Upper lobe of left lung (tissue), 6 donors: ENCODE measurements around the gene NT5C2. TPM values are rescaled to one million over a fixed set of nuclear protein-coding genes. Genes with fewer than 3 reads are reported as not detected.
"Not testable (repeated sequence)": the region's sequence is repeated elsewhere in the genome, so short reads cannot be mapped to it uniquely, and the experiment has no call there.

Source experiments
- ATAC-seq, 2 donors: fragments of 200-7000 bp; cut with Tn5 transposase; one replicate each; pipeline ENCODE4 v1.9.1; 2022; ENCODE audit warnings: mild to moderate bottlenecking in 2 of 2, moderate library complexity in 2 of 2; ENCODE audit not compliant: low FRiP score in 2 of 2
- DNase-seq, 2 donors: peaks; one replicate each; pipeline ENCODE4 v3.0.0-alpha.2; 2019 to 2020
- H3K27ac ChIP-seq, 4 donors: fragments of 200-600 bp; sonication (generic); one replicate each; pipeline ENCODE4 v1.5.1; 2016 to 2019
- H3K27me3 ChIP-seq, 4 donors: fragments of 200-600 bp; sonication (generic); one replicate each; pipeline ENCODE4 v1.5.1; 2017 to 2019
- H3K36me3 ChIP-seq, 4 donors: fragments of 200-600 bp; sonication (generic); one replicate each; pipeline ENCODE4 v1.5.1; 2016 to 2019
- H3K4me1 ChIP-seq, 4 donors: fragments of 200-600 bp; sonication (generic); one replicate each; pipeline ENCODE4 v1.5.1; 2018 to 2019
- H3K4me3 ChIP-seq, 4 donors: fragments of 200-600 bp; sonication (generic); one replicate each; pipeline ENCODE4 v1.5.1; 2017 to 2019; ENCODE audit warnings: mild to moderate bottlenecking in 2 of 4, moderate library complexity in 1 of 4
- H3K9me3 ChIP-seq, 4 donors: fragments of 200-600 bp; sonication (generic); one replicate each; pipeline ENCODE4 v1.5.1; 2018 to 2019
- CTCF ChIP-seq, 6 experiments: fragments of 450-650 bp in 4 of 6; fragments of 200-600 bp in 2 of 6; sonication (generic) in 2 of 6; IDR thresholded peaks; one replicate each; pipeline ENCODE4 v1.5.1; 2016 to 2019; ENCODE audit warnings: antibody characterized with exemption in 6 of 6
- EP300 ChIP-seq, 4 donors: sonication (generic); formaldehyde crosslinking; IDR thresholded peaks; one replicate each; pipeline ENCODE4 v1.5.1; 2017; ENCODE audit warnings: antibody characterized with exemption in 4 of 4, control low read depth in 2 of 4
- POLR2A ChIP-seq, 4 donors: fragments of 450-650 bp; IDR thresholded peaks; one replicate each; pipeline ENCODE4 v1.5.1; 2016 to 2017; ENCODE audit warnings: antibody characterized with exemption in 4 of 4, mild to moderate bottlenecking in 2 of 4
- POLR2AphosphoS5 ChIP-seq, 2 donors: sonication (generic); formaldehyde crosslinking; IDR thresholded peaks; one replicate each; pipeline ENCODE4 v1.5.1; 2017; ENCODE audit warnings: antibody characterized with exemption in 2 of 2
- WGBS, 2 donors: methylation state at CpG; one replicate each; pipeline ENCODE4 v1.1.5; 2017 to 2018; 5-methylcytosine and 5-hydroxymethylcytosine counted together
- total RNA-seq, 6 donors: library from RNA; depleted of rRNA in 4 of 6; stranded (reverse); fragments of >200 nt in 4 of 6; gene quantifications; one replicate each; pipeline versions ENCODE4 v1.1.0 to v1.2.1, GENCODE V29; 2016 to 2021
- donor health status: DM: no; HTN: no; CAD: no; lungs with moderate emphysema.
- donor health status: DM: no; HTN: yes; CAD: no; lungs with severe emphysema.

Gene NT5C2
- total RNA-seq, 6 donors from 2014 or later: 47.4 to 122 (median 85.1) TPM

- H3K27me3 ChIP-seq: no peaks in the 10 kb centered on the region
- no peak overlapping the region for H3K27ac ChIP-seq
- TF ChIP-seq POLR2AphosphoS5 (IDR thresholded peaks at IDR 0.05) (no peak), CTCF (IDR thresholded peaks at IDR 0.05) (no peak), POLR2A (IDR thresholded peaks at IDR 0.05) (no peak), EP300 (IDR thresholded peaks at IDR 0.05) (no peak)
- H3K4me1 ChIP-seq: peaks cover 0 to 8% (median 7%) of the 10 kb centered on the region in 4 donors
- ATAC-seq (no peak), DNase-seq (no peak)
- 77 to 87% methylated on average over 3 of the region's 3 CpGs for WGBS, 2 donors
- H3K9me3 ChIP-seq: no peaks in the 10 kb centered on the region
- peaks cover 0 to 53% (median 12%) of the 10 kb centered on the region in 4 donors for H3K36me3 ChIP-seq
- no peak overlapping the region for H3K4me3 ChIP-seq
These were observed 26.5 kb downstream of the NT5C2 start for GRCh38 chr10:103166523-103166922.

- H3K27me3 ChIP-seq, H3K4me3 ChIP-seq, ATAC-seq, DNase-seq, H3K4me1 ChIP-seq, H3K27ac ChIP-seq, H3K9me3 ChIP-seq: not testable (repeated sequence)
- 93 to 94% methylated on average over 9 of the region's 9 CpGs for WGBS, 2 donors
- peaks cover 0 to 38% (median 5%) of the 10 kb centered on the region in 4 donors for H3K36me3 ChIP-seq
These were observed 29.2 kb downstream of the NT5C2 start for GRCh38 chr10:103163766-103164403.

GRCh38 chr10:103157246-103157645 is 35.8 kb downstream of the NT5C2 start:
- ATAC-seq: no peak
- DNase-seq: no peak
- H3K4me3 ChIP-seq: no peak overlapping the region
- no peak overlapping the region for H3K27ac ChIP-seq
- no peaks in the 10 kb centered on the region for H3K27me3 ChIP-seq
- WGBS, 2 donors: 90 to 98% methylated on average over 1 of the region's 1 CpG
- H3K9me3 ChIP-seq: no peaks in the 10 kb centered on the region
- H3K36me3 ChIP-seq: peaks cover 0 to 28% (median 2%) of the 10 kb centered on the region in 4 donors
- TF ChIP-seq POLR2A (IDR thresholded peaks at IDR 0.05): no peak
- no peak for TF ChIP-seq CTCF (IDR thresholded peaks at IDR 0.05)
- no peak for TF ChIP-seq POLR2AphosphoS5 (IDR thresholded peaks at IDR 0.05)
- no peak for TF ChIP-seq EP300 (IDR thresholded peaks at IDR 0.05)
- peaks cover 21 to 37% (median 31%) of the 10 kb centered on the region in 4 donors for H3K4me1 ChIP-seq

- ATAC-seq: no peak
- 60 to 65% methylated on average over 4 of the region's 4 CpGs for WGBS, 2 donors
- Histone ChIP-seq H3K9me3 (no peaks in the 10 kb centered on the region), H3K27me3 (no peaks in the 10 kb centered on the region), H3K27ac (peak overlapping the region in 2 of 4 donors; percentile 76 to 84), H3K36me3 (peaks cover 0 to 21% (median 2%) of the 10 kb centered on the region in 4 donors), H3K4me3 (no peak overlapping the region), H3K4me1 (peaks cover 21 to 37% (median 33%) of the 10 kb centered on the region in 4 donors)
- no peak for DNase-seq
- no peak for TF ChIP-seq EP300 (IDR thresholded peaks at IDR 0.05)
- no peak for TF ChIP-seq CTCF (IDR thresholded peaks at IDR 0.05)
- TF ChIP-seq POLR2AphosphoS5 (IDR thresholded peaks at IDR 0.05): no peak
- TF ChIP-seq POLR2A (IDR thresholded peaks at IDR 0.05): no peak
These were observed 37.5 kb downstream of the NT5C2 start for GRCh38 chr10:103155471-103156085.

- H3K27me3 ChIP-seq: no peaks in the 10 kb centered on the region
- no peak for DNase-seq
- peaks cover 21 to 37% (median 33%) of the 10 kb centered on the region in 4 donors for H3K4me1 ChIP-seq
- 43 to 49% methylated on average over 3 of the region's 3 CpGs for WGBS, 2 donors
- peak overlapping the region; percentile 36 to 84 (median 74) for H3K27ac ChIP-seq
- TF ChIP-seq POLR2A (IDR thresholded peaks at IDR 0.05): no peak
- no peak for TF ChIP-seq EP300 (IDR thresholded peaks at IDR 0.05)
- no peak for TF ChIP-seq CTCF (IDR thresholded peaks at IDR 0.05)
- TF ChIP-seq POLR2AphosphoS5 (IDR thresholded peaks at IDR 0.05): no peak
- ATAC-seq: peak in 1 of 2 donors; percentile 74
- no peak overlapping the region for H3K4me3 ChIP-seq
- H3K9me3 ChIP-seq: no peaks in the 10 kb centered on the region
- H3K36me3 ChIP-seq: peaks cover 0 to 20% (median 2%) of the 10 kb centered on the region in 4 donors
These were observed 38.4 kb downstream of the NT5C2 start for GRCh38 chr10:103154521-103155299.
